Hepatocyte (in vitro differentiated cells): ENCODE measurements around the gene SNX18.

Experiments
- EZH2 ChIP-seq: fragments of 200-600 bp; sonication (generic); IDR thresholded peaks from 2 replicates; pipeline ENCODE4 v1.6.1; 2016; ENCODE audit warnings: antibody characterized with exemption, mild to moderate bottlenecking, borderline replicate concordance
- EZH2phosphoT487 ChIP-seq: fragments of 200-600 bp; sonication (generic); IDR thresholded peaks from one replicate; pipeline ENCODE4 v1.6.1; 2018; ENCODE audit warnings: antibody characterized with exemption, mild to moderate bottlenecking, low read depth, moderate library complexity; ENCODE audit not compliant: unreplicated experiment, severe bottlenecking
- TF ChIP-seq, protein P1 (sequence below): fragments of 200-600 bp; sonication (generic); IDR thresholded peaks from 2 replicates; pipeline ENCODE4 v1.5.1; 2016; ENCODE audit warnings: antibody characterized with exemption, mild to moderate bottlenecking; ENCODE audit not compliant: poor library complexity

DNA sequence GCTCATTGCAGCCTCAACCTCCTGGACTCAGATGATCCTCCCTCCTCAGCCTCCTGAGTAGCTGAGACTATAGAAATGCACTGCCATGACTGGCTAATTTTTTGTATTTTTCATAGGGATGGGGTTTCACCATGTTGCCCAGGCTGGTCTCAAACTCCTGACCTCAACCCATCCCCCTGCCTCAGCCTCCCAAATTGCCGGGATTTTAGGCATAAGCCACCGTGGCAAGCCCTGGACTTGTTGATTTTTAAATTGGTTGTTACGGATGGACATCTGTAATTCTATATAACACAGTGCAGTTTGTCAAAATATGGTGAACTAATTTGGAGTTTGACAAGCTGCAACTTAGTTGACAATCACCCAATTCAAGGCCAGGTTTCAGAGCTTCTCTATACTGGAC is 22.7 kb downstream of the SNX18 start:
- TF ChIP-seq EZH2 (no peak), EZH2phosphoT487 (no peak)
- TF ChIP-seq, protein P1, sequence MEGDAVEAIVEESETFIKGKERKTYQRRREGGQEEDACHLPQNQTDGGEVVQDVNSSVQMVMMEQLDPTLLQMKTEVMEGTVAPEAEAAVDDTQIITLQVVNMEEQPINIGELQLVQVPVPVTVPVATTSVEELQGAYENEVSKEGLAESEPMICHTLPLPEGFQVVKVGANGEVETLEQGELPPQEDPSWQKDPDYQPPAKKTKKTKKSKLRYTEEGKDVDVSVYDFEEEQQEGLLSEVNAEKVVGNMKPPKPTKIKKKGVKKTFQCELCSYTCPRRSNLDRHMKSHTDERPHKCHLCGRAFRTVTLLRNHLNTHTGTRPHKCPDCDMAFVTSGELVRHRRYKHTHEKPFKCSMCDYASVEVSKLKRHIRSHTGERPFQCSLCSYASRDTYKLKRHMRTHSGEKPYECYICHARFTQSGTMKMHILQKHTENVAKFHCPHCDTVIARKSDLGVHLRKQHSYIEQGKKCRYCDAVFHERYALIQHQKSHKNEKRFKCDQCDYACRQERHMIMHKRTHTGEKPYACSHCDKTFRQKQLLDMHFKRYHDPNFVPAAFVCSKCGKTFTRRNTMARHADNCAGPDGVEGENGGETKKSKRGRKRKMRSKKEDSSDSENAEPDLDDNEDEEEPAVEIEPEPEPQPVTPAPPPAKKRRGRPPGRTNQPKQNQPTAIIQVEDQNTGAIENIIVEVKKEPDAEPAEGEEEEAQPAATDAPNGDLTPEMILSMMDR: no peak
